ENCODE measurements around the gene C8A.

- TF ChIP-seq, protein P1, sequence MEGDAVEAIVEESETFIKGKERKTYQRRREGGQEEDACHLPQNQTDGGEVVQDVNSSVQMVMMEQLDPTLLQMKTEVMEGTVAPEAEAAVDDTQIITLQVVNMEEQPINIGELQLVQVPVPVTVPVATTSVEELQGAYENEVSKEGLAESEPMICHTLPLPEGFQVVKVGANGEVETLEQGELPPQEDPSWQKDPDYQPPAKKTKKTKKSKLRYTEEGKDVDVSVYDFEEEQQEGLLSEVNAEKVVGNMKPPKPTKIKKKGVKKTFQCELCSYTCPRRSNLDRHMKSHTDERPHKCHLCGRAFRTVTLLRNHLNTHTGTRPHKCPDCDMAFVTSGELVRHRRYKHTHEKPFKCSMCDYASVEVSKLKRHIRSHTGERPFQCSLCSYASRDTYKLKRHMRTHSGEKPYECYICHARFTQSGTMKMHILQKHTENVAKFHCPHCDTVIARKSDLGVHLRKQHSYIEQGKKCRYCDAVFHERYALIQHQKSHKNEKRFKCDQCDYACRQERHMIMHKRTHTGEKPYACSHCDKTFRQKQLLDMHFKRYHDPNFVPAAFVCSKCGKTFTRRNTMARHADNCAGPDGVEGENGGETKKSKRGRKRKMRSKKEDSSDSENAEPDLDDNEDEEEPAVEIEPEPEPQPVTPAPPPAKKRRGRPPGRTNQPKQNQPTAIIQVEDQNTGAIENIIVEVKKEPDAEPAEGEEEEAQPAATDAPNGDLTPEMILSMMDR (IDR thresholded peaks at IDR 0.05), result no peak
- TF ChIP-seq POLR2A (IDR thresholded peaks at IDR 0.05) (no peak), POLR2AphosphoS5 (IDR thresholded peaks at IDR 0.05) (no peak)
Observed at GRCh38 chr1:56850922-56851321, 3.7 kb upstream of the C8A start.
